K562 treated with DMSO at 1 percent for 12 hours (cell line): ENCODE results near the gene INSYN1. TPM values are rescaled to one million over a fixed set of nuclear protein-coding genes. Genes with fewer than 3 reads are reported as not detected.

ENCODE experiments used
- total RNA-seq: library from RNA; unstranded; fragments of 300-600 nt; gene quantifications from 2 replicates; pipeline ENCODE4 v1.2.3, GENCODE V29; 2022; ENCODE audit not compliant: insufficient read depth

The INSYN1 gene
- total RNA-seq = not detected in 2 replicates

GRCh38 chr15:73753250-73754130 is at the start of gene INSYN1:
INSYN1 (minus strand) TSS chr15:73753351; CDS start chr15:73751130, 2,221 bp downstream.

Other genes starting within 250 kb of the INSYN1 start
- 30.2 and 56.5 TPM in 2 replicates for gene NPTN, start 120.0 kb downstream of the INSYN1 start, total RNA-seq
- 4.8 and 8.7 TPM in 2 replicates for gene CD276, start 69.0 kb downstream of the INSYN1 start, total RNA-seq
- gene TBC1D21, start 120.2 kb upstream of the INSYN1 start, total RNA-seq = not detected in 2 replicates
- gene LOXL1, start 173.1 kb upstream of the INSYN1 start, total RNA-seq = not detected in 2 replicates
- 8.4 and 9.6 TPM in 2 replicates for gene STOML1, start 238.9 kb upstream of the INSYN1 start, total RNA-seq
- 31.0 and 48.4 TPM in 2 replicates for gene PML, start 241.4 kb upstream of the INSYN1 start, total RNA-seq